K562 (cell line): Measurements from ENCODE around the gene MXRA7. TPM values are rescaled to one million over a fixed set of nuclear protein-coding genes. Genes with fewer than 3 reads are reported as not detected.

ENCODE experiments used
- ATAC-seq: fragments of 200-7000 bp; cut with Tn5 transposase; 3 replicates; pipeline ENCODE4 v1.9.1; 2020; ENCODE audit warnings: moderate library complexity
- BruUV-seq: library from RNA; stranded (reverse); fragments of 400-500 nt; replicated peaks from 2 replicates; lab custom pipeline; 2021; lab: Mats Ljungman, UMichigan
- CTCF ChIA-PET: fragments of 300-600 bp; formaldehyde crosslinking; extraction: SDS; loops from one replicate; lab custom pipeline; 2021; ENCODE audit warnings: low intra/inter-chr PET ratio; lab: Yijun Ruan, JAX
- POLR2A ChIA-PET: fragments of 300-600, 350-650 bp; sonication (Branson Sonifier 250); formaldehyde crosslinking; extraction: SDS; loops from one replicate; lab custom pipeline; 2021; ENCODE audit warnings: antibody characterized with exemption, inconsistent platforms; lab: Yijun Ruan, JAX
- DNase-seq, 4 experiments: peaks; one replicate each; pipeline versions ENCODE4 v3.0.0 to v3.0.0-alpha.2; 2011 to 2018; ENCODE audit warnings: low spot score in 3 of 4, mixed read lengths in 3 of 4; ENCODE audit errors: extremely low read depth in 1 of 4
- FAIRE-seq: peaks from 2 replicates; lab custom pipeline; 2011; peaks lifted over from hg19 to GRCh38; lab: Jason Lieb, UNC
- H2AFZ ChIP-seq: 2 replicates; pipeline ENCODE4 v1.6.0; 2011; ENCODE audit warnings: low read depth, low read length, control low read depth, inconsistent platforms
- H3K27ac ChIP-seq: fragments of 200-600 bp; 3 replicates; pipeline ENCODE4 v1.8.0; 2011; ENCODE audit warnings: low read depth, mild to moderate bottlenecking, control low read depth, inconsistent platforms, low read length, moderate library complexity, mixed read lengths; ENCODE audit errors: extremely low read depth
- H3K27me3 ChIP-seq, 2 experiments: fragments of 300-600 bp in 1 of 2; 2 replicates in 1 of 2; 3 replicates in 1 of 2; pipeline versions ENCODE4 v1.6.0 to v1.8.0; 2011; ENCODE audit warnings: inconsistent platforms in 2 of 2, low read length in 2 of 2, mild to moderate bottlenecking in 1 of 2, mixed read lengths in 1 of 2, moderate library complexity in 1 of 2; ENCODE audit not compliant: control insufficient read depth in 2 of 2, insufficient read depth in 2 of 2
- H3K36me3 ChIP-seq: fragments of 300-600 bp; 3 replicates; pipeline ENCODE4 v1.8.0; 2011; ENCODE audit warnings: mild to moderate bottlenecking, low read length, inconsistent platforms; ENCODE audit not compliant: control insufficient read depth, insufficient read depth
- H3K4me1 ChIP-seq, 2 experiments: fragments of 200-600 bp in 1 of 2; replicated peaks in 1 of 2; 2 replicates in 1 of 2; 3 replicates in 1 of 2; pipeline versions ENCODE4 v1.5.1 to v1.8.0; 2011; ENCODE audit warnings: inconsistent platforms in 2 of 2, low read length in 2 of 2, mild to moderate bottlenecking in 1 of 2, mixed read lengths in 1 of 2, moderate library complexity in 1 of 2; ENCODE audit not compliant: control insufficient read depth in 2 of 2, insufficient read depth in 2 of 2
- H3K4me2 ChIP-seq: 2 replicates; pipeline ENCODE4 v1.6.1; 2011; ENCODE audit warnings: low read length, control low read depth, inconsistent platforms, mixed read lengths; ENCODE audit not compliant: insufficient read depth
- H3K4me3 ChIP-seq: fragments of 200-600 bp; sonication (generic), shearing (Covaris generic); 2 replicates; pipeline ENCODE4 v1.5.1; 2016; ENCODE audit warnings: control low read depth, inconsistent platforms
- H3K79me2 ChIP-seq: fragments of 200-600 bp; 3 replicates; pipeline ENCODE4 v1.8.0; 2011; ENCODE audit warnings: low read length, inconsistent platforms; ENCODE audit not compliant: control insufficient read depth, insufficient read depth
- H3K9ac ChIP-seq, 2 experiments: 2 replicates each; pipeline versions ENCODE4 v1.6.0 to v1.6.1; 2011; ENCODE audit warnings: low read depth in 2 of 2, low read length in 2 of 2, control low read depth in 1 of 2, inconsistent platforms in 1 of 2, mild to moderate bottlenecking in 1 of 2, mixed read lengths in 1 of 2; ENCODE audit not compliant: insufficient read depth in 1 of 2
- H3K9me1 ChIP-seq: one replicate; pipeline ENCODE4 v1.6.0; 2011; ENCODE audit warnings: inconsistent platforms, mild to moderate bottlenecking, low read length, moderate library complexity; ENCODE audit not compliant: control insufficient read depth, insufficient read depth
- H3K9me3 ChIP-seq: replicated peaks from 2 replicates; pipeline ENCODE4 v1.5.1; 2011; ENCODE audit warnings: low read depth, low read length, inconsistent platforms; ENCODE audit not compliant: control insufficient read depth, insufficient read depth
- H4K20me1 ChIP-seq: replicated peaks from 2 replicates; pipeline ENCODE4 v1.6.1; 2011; ENCODE audit warnings: low read length, inconsistent platforms, mixed read lengths; ENCODE audit not compliant: control insufficient read depth, insufficient read depth
- BACH1 ChIP-seq: fragments of 200-800 bp; sonication (Bioruptor generic); IDR thresholded peaks from 2 replicates; pipeline ENCODE4 v1.6.1; 2016; ENCODE audit warnings: missing genetic modification characterization, missing compliant biosample characterization
- CTCF ChIP-seq, 3 experiments: IDR thresholded peaks in 2 of 3; conservative IDR thresholded peaks in 1 of 3; 2 replicates each; pipeline ENCODE4 v1.5.1; 2011 to 2012; ENCODE audit warnings: low read length in 3 of 3, mild to moderate bottlenecking in 3 of 3, control low read depth in 2 of 3, improper control_type of control experiment in 1 of 3, inconsistent platforms in 1 of 3, low read depth in 1 of 3, mixed read lengths in 1 of 3, moderate library complexity in 1 of 3; ENCODE audit not compliant: insufficient read depth in 2 of 3
- ELF1 ChIP-seq: fragments of 200-800 bp; sonication (Bioruptor generic); IDR thresholded peaks from 2 replicates; pipeline ENCODE4 v1.6.1; 2016; ENCODE audit warnings: missing genetic modification characterization, missing compliant biosample characterization
- ESRRA ChIP-seq: fragments of 450-650 bp; IDR thresholded peaks from 2 replicates; pipeline ENCODE4 v1.6.1; 2014; ENCODE audit warnings: low read depth, mild to moderate bottlenecking, moderate library complexity, borderline replicate concordance
- ESRRB ChIP-seq: fragments of 250-450 bp; sonication (Bioruptor Pico); IDR thresholded peaks from 2 replicates; pipeline ENCODE4 v1.5.0; 2020; ENCODE audit warnings: mild to moderate bottlenecking, moderate library complexity, borderline replicate concordance
- ETS2 ChIP-seq: IDR thresholded peaks from 2 replicates; pipeline ENCODE4 v1.6.1; 2016; ENCODE audit warnings: borderline replicate concordance, missing genetic modification characterization, mild to moderate bottlenecking, moderate library complexity, missing compliant biosample characterization; ENCODE audit not compliant: poor library complexity, severe bottlenecking
- HNRNPUL1 ChIP-seq: fragments of 200-400 bp; formaldehyde crosslinking; IDR thresholded peaks from 2 replicates; pipeline ENCODE4 v1.6.1; 2017; ENCODE audit warnings: low read length
- KAT7 ChIP-seq: sonication (generic); formaldehyde crosslinking; IDR thresholded peaks from 2 replicates; pipeline ENCODE4 v1.8.0; 2022; ENCODE audit warnings: missing genetic modification reagents, mild to moderate bottlenecking, borderline replicate concordance
- POLR2G ChIP-seq: fragments of 200-400 bp; formaldehyde crosslinking; IDR thresholded peaks from 2 replicates; pipeline ENCODE4 v1.6.1; 2017; ENCODE audit warnings: low read depth, mild to moderate bottlenecking, antibody characterized with exemption, low read length, moderate library complexity
- RAD21 ChIP-seq, 2 experiments: fragments of 250-450 bp in 1 of 2; fragments of 450-650 bp in 1 of 2; sonication (Bioruptor Pico) in 1 of 2; formaldehyde crosslinking in 1 of 2; IDR thresholded peaks in 1 of 2; conservative IDR thresholded peaks in 1 of 2; 2 replicates each; pipeline versions ENCODE4 v1.4.0 to v1.8.0; 2020 to 2022; ENCODE audit warnings: mild to moderate bottlenecking in 2 of 2, moderate library complexity in 1 of 2
- SOX6 ChIP-seq: fragments of 450-650 bp; IDR thresholded peaks from 2 replicates; pipeline ENCODE4 v1.6.1; 2014; ENCODE audit warnings: mild to moderate bottlenecking
- STAT5A ChIP-seq: IDR thresholded peaks from 2 replicates; pipeline ENCODE4 v1.6.1; 2012; ENCODE audit warnings: low read length, inconsistent platforms, borderline replicate concordance
- XRCC3 ChIP-seq: fragments of 450-650 bp; IDR thresholded peaks from 2 replicates; pipeline ENCODE4 v1.6.1; 2017; ENCODE audit warnings: mild to moderate bottlenecking, moderate library complexity
- XRCC4 ChIP-seq: IDR thresholded peaks from one replicate; pipeline ENCODE4 v1.6.1; 2011; ENCODE audit not compliant: insufficient read depth, insufficient read length; ENCODE audit errors: extremely low read depth
- ZNF77 ChIP-seq: fragments of 250-450 bp; sonication (Bioruptor Pico); IDR thresholded peaks from 2 replicates; pipeline ENCODE4 v1.5.0; 2020
- WGBS: fragments of 100-300 bp; shearing (Covaris generic); methylation state at CpG from one replicate; pipeline ENCODE4 v1.1.6; 2016; ENCODE audit warnings: low coverage, mixed read lengths; ENCODE audit not compliant: insufficient coverage; ENCODE audit errors: missing lambda C conversion rate; 5-methylcytosine and 5-hydroxymethylcytosine counted together
- in situ Hi-C: fragments of 300-500 bp; cut with MboI; formaldehyde crosslinking; loops from 4 replicates; pipeline ENCODE4 v1.15.0; 2018; ENCODE audit warnings: inconsistent platforms, mixed read lengths
- intact Hi-C: fragments of 100-400 bp; cut with micrococcal nuclease; formaldehyde crosslinking; loops from 2 replicates; pipeline ENCODE4 v1.14.2; 2022
- polyA plus RNA-seq, 8 experiments: library from polyadenylated mRNA; depleted of rRNA in 4 of 8; stranded (reverse) in 5 of 8; unstranded in 3 of 8; fragments of >200 nt; fragmentation: Nextera tagmentation in 2 of 8; fragmentation: Illumina TruSeq in 1 of 8; extraction: Ambion mirVana in 2 of 8; extraction: Trizol in 1 of 8; gene quantifications; 2 replicates each; pipeline versions ENCODE4 v1.2.1 to v1.2.3, GENCODE V29; 2011 to 2014; ENCODE audit warnings: inconsistent platforms in 1 of 8, missing spikeins in 1 of 8
- total RNA-seq, 7 experiments: library from RNA; depleted of rRNA in 6 of 7; stranded (reverse); fragments of >200 nt in 6 of 7; fragmentation: Illumina TruSeq in 2 of 7; extraction: Trizol in 2 of 7; gene quantifications; 2 replicates each; pipeline versions ENCODE4 v1.2.1 to v1.2.3, GENCODE V29; 2011 to 2021; ENCODE audit warnings: low replicate concordance in 1 of 7
- TF ChIP-seq, protein P1 (sequence below): sonication (generic); formaldehyde crosslinking; IDR thresholded peaks from 2 replicates; pipeline ENCODE4 v1.8.0; 2022; ENCODE audit warnings: missing genetic modification reagents, mild to moderate bottlenecking, moderate library complexity, borderline replicate concordance
- TF ChIP-seq, protein P2 (sequence below): fragments of 250-450 bp; sonication (Bioruptor Pico); IDR thresholded peaks from 2 replicates; pipeline ENCODE4 v1.5.0; 2021; ENCODE audit warnings: mild to moderate bottlenecking, borderline replicate concordance

The MXRA7 gene
- total and polyA plus RNA-seq, 9 of the 15 experiments (the other 6 are each of a cell fraction or from before 2014, with no cell fraction given) = 2.6 to 38.4 (median 14.3) TPM

- POLR2A ChIA-PET = interaction anchor here (0.5 to 2.2 kb wide), 13 partner anchors 9 to 175 kb away, joined by 3 to 18 read pairs (median 4); partner anchors contain the start of genes MFSD11 and SRSF2
- H3K9me3 ChIP-seq = no peaks in the 10 kb centered on the region
- TF ChIP-seq RAD21 (CRISPR knock-in tag; conservative IDR thresholded peaks at IDR 0.05 in 1 of 2, IDR thresholded peaks at IDR 0.05 in 1 of 2) (no peak), BACH1 (no peak), ELF1 (no peak), ZNF77 (CRISPR knock-in tag) (no peak), STAT5A (no peak), CTCF (IDR thresholded peaks at IDR 0.05 in 2 of 3, conservative IDR thresholded peaks at IDR 0.05 in 1 of 3; ENCODE audit: insufficient read depth in 2 of 3, low read depth in 1 of 3, low read length in 3 of 3) (no peak), XRCC4 (no peak), ESRRA (peak; percentile 58; the same call in 1 of the 2 replicates), KAT7 (no peak), SOX6 (no peak), ETS2 (tag) (no peak), ESRRB (CRISPR knock-in tag) (no peak), POLR2G (no peak), HNRNPUL1 (no peak), XRCC3 (no peak)
- TF ChIP-seq, protein P1, sequence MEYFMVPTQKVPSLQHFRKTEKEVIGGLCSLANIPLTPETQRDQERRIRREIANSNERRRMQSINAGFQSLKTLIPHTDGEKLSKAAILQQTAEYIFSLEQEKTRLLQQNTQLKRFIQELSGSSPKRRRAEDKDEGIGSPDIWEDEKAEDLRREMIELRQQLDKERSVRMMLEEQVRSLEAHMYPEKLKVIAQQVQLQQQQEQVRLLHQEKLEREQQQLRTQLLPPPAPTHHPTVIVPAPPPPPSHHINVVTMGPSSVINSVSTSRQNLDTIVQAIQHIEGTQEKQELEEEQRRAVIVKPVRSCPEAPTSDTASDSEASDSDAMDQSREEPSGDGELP (CRISPR knock-in tag) = peak; percentile 44; the same call in 1 of the 2 replicates
- TF ChIP-seq, protein P2, sequence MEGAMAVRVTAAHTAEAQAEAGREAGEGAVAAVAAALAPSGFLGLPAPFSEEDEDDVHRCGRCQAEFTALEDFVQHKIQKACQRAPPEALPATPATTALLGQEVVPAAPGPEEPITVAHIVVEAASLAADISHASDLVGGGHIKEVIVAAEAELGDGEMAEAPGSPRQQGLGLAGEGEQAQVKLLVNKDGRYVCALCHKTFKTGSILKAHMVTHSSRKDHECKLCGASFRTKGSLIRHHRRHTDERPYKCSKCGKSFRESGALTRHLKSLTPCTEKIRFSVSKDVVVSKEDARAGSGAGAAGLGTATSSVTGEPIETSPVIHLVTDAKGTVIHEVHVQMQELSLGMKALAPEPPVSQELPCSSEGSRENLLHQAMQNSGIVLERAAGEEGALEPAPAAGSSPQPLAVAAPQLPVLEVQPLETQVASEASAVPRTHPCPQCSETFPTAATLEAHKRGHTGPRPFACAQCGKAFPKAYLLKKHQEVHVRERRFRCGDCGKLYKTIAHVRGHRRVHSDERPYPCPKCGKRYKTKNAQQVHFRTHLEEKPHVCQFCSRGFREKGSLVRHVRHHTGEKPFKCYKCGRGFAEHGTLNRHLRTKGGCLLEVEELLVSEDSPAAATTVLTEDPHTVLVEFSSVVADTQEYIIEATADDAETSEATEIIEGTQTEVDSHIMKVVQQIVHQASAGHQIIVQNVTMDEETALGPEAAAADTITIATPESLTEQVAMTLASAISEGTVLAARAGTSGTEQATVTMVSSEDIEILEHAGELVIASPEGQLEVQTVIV = no peak
Measured at GRCh38 chr17:76682296-76682695, 28.5 kb downstream of the MXRA7 start.

More at GRCh38 chr17:76682296-76682695, 28.5 kb downstream of the MXRA7 start:
- no peaks in the 10 kb centered on the region for H3K27me3 ChIP-seq
- FAIRE-seq (peak; percentile 6), DNase-seq (peak in 3 of 4 experiments; percentile 7 to 54 (median 40)), ATAC-seq (peak; percentile 18; the same call in 2 of the 3 replicates)
- H3K9me1 ChIP-seq = no peaks in the 10 kb centered on the region
- BruUV-seq = no TSS peak
- no peaks in the 10 kb centered on the region for H3K36me3 ChIP-seq
- H3K9ac ChIP-seq = peak overlapping the region in 1 of 2 experiments; percentile 76; a peak in 2 of 4 replicates
- H3K4me2 ChIP-seq = peak overlapping the region; percentile 6; the same call in 1 of the 2 replicates
- no peak overlapping the region for H3K4me3 ChIP-seq
- H3K4me1 ChIP-seq = peaks cover 18 to 52% of the 10 kb centered on the region in 2 experiments
- H3K79me2 ChIP-seq = no peaks in the 10 kb centered on the region
- CTCF ChIA-PET = interaction anchor here (1.0 kb wide), 2 partner anchors 32 to 142 kb away, joined by 3 read pairs; partner anchors contain the start of gene PRCD
- in situ Hi-C loops (loop anchor here (5.0 kb wide), 1 partner anchor 160 kb away; no protein-coding TSS in a partner anchor), intact Hi-C loops (loop anchor here (5.0 kb wide), 1 partner anchor 60 kb away; no protein-coding TSS in a partner anchor)
- H2AFZ ChIP-seq = no peak overlapping the region
- WGBS = 38% methylated on average over 12 of the region's 12 CpGs
- no peak overlapping the region for H3K27ac ChIP-seq
- H4K20me1 ChIP-seq = no peaks in the 10 kb centered on the region; the same call in none of the 2 replicates
